ENCODE data around the gene DDX17. TPM values are rescaled to one million over a fixed set of nuclear protein-coding genes. Genes with fewer than 3 reads are reported as not detected.

Gene DDX17
- total RNA-seq, 2 experiments from 2014 or later, result 452 to 527 TPM

GRCh38 chr22:38455530-38456271, 50.4 kb downstream of the DDX17 start:
- no peak overlapping the region for H3K4me3 Mint-ChIP-seq
- DNase-seq (no peak), ATAC-seq (no peak)
- no peaks in the 10 kb centered on the region for H3K36me3 Mint-ChIP-seq
- peaks cover 70% of the 10 kb centered on the region for H3K27me3 Mint-ChIP-seq
- CTCF ChIA-PET, result no interaction called here
- peaks cover 4% of the 10 kb centered on the region for H3K4me1 Mint-ChIP-seq
- H3K9me3 Mint-ChIP-seq (ENCODE audit: low read depth), result no peaks in the 10 kb centered on the region
- no peak overlapping the region for H3K27ac Mint-ChIP-seq

- peak within 1 kb of the TSS; percentile 29 for H3K4me3 Mint-ChIP-seq
- no peaks in the 10 kb centered on the region for H3K36me3 Mint-ChIP-seq
- ATAC-seq, result no peak
- no peaks in the 10 kb centered on the region for H3K9me3 Mint-ChIP-seq (ENCODE audit: low read depth)
- peaks cover 70% of the 10 kb centered on the region for H3K27me3 Mint-ChIP-seq
- CTCF ChIA-PET, result no interaction called here
- DNase-seq, result no peak
- no peak within 1 kb of the TSS for H3K27ac Mint-ChIP-seq
- H3K4me1 Mint-ChIP-seq, result peaks cover 4% of the 10 kb centered on the region
Observed at GRCh38 chr22:38455076-38455529, 51.0 kb downstream of the DDX17 start, which contains the start of gene KCNJ4. Gene KCNJ4 (minus strand): TSS chr22:38455199. CDS start chr22:38428132, 27,067 bp downstream.

GRCh38 chr22:38454353-38455075, 51.6 kb downstream of the DDX17 start:
- DNase-seq (no peak), ATAC-seq (peak; percentile 27)
- CTCF ChIA-PET, result no interaction called here
- peaks cover 75% of the 10 kb centered on the region for H3K27me3 Mint-ChIP-seq
- H3K4me1 Mint-ChIP-seq, result peaks cover 4% of the 10 kb centered on the region
- no peaks in the 10 kb centered on the region for H3K36me3 Mint-ChIP-seq
- no peaks in the 10 kb centered on the region for H3K9me3 Mint-ChIP-seq (ENCODE audit: low read depth)
- peak overlapping the region; percentile 29 for H3K4me3 Mint-ChIP-seq
- no peak overlapping the region for H3K27ac Mint-ChIP-seq

GRCh38 chr22:38453996-38454352, 52.1 kb downstream of the DDX17 start:
- Mint-ChIP-seq H3K4me1 (peaks cover 4% of the 10 kb centered on the region), H3K4me3 (no peak overlapping the region), H3K9me3 (ENCODE audit: low read depth) (no peaks in the 10 kb centered on the region), H3K27ac (no peak overlapping the region), H3K36me3 (no peaks in the 10 kb centered on the region), H3K27me3 (peaks cover 70% of the 10 kb centered on the region)
- CTCF ChIA-PET, result interaction anchor here (0.8 kb wide), 1 partner anchor 402 kb away, joined by 3 read pairs; no protein-coding TSS in a partner anchor
- ATAC-seq (no peak), DNase-seq (no peak)

GRCh38 chr22:38453066-38453672, 52.9 kb downstream of the DDX17 start:
- no peak overlapping the region for H3K27ac Mint-ChIP-seq
- ATAC-seq (no peak), DNase-seq (no peak)
- H3K9me3 Mint-ChIP-seq (ENCODE audit: low read depth), result no peaks in the 10 kb centered on the region
- H3K27me3 Mint-ChIP-seq, result peaks cover 62% of the 10 kb centered on the region
- H3K4me3 Mint-ChIP-seq, result no peak overlapping the region
- H3K4me1 Mint-ChIP-seq, result peaks cover 4% of the 10 kb centered on the region
- no peaks in the 10 kb centered on the region for H3K36me3 Mint-ChIP-seq
- CTCF ChIA-PET, result interaction anchor here (0.8 kb wide), 1 partner anchor 401 kb away, joined by 3 read pairs; no protein-coding TSS in a partner anchor

GRCh38 chr22:38452373-38453065, 53.6 kb downstream of the DDX17 start:
- H3K4me3 Mint-ChIP-seq, result no peak overlapping the region
- peaks cover 56% of the 10 kb centered on the region for H3K27me3 Mint-ChIP-seq
- ATAC-seq, result no peak
- DNase-seq, result no peak
- no peak overlapping the region for H3K27ac Mint-ChIP-seq
- no peaks in the 10 kb centered on the region for H3K36me3 Mint-ChIP-seq
- CTCF ChIA-PET, result interaction anchor here (1.0 kb wide), 1 partner anchor 10 kb away, joined by 3 read pairs; no protein-coding TSS in a partner anchor
- H3K9me3 Mint-ChIP-seq (ENCODE audit: low read depth), result no peaks in the 10 kb centered on the region
- H3K4me1 Mint-ChIP-seq, result peaks cover 4% of the 10 kb centered on the region

- Mint-ChIP-seq H3K4me3 (no peak overlapping the region), H3K4me1 (peaks cover 4% of the 10 kb centered on the region), H3K27ac (no peak overlapping the region), H3K9me3 (ENCODE audit: low read depth) (no peaks in the 10 kb centered on the region), H3K36me3 (no peaks in the 10 kb centered on the region), H3K27me3 (peaks cover 49% of the 10 kb centered on the region)
- no peak for ATAC-seq
- DNase-seq, result no peak
- CTCF ChIA-PET, result interaction anchor here (1.0 kb wide), 1 partner anchor 11 kb away, joined by 3 read pairs; no protein-coding TSS in a partner anchor
Observed at GRCh38 chr22:38451864-38452263, 54.2 kb downstream of the DDX17 start.

- CTCF ChIA-PET, result interaction anchor here (1.0 kb wide), 1 partner anchor 11 kb away, joined by 3 read pairs; no protein-coding TSS in a partner anchor
Observed at GRCh38 chr22:38451404-38451803, 54.7 kb downstream of the DDX17 start.

GRCh38 chr22:38450234-38450797, 55.8 kb downstream of the DDX17 start:
- Mint-ChIP-seq H3K27ac (no peak overlapping the region), H3K27me3 (peaks cover 45% of the 10 kb centered on the region), H3K4me3 (no peak overlapping the region), H3K9me3 (ENCODE audit: low read depth) (no peaks in the 10 kb centered on the region), H3K36me3 (no peaks in the 10 kb centered on the region), H3K4me1 (peaks cover 4% of the 10 kb centered on the region)
- DNase-seq, result no peak
- CTCF ChIA-PET, result no interaction called here
- no peak for ATAC-seq

More at GRCh38 chr22:38451404-38451803, 54.7 kb downstream of the DDX17 start:
- Mint-ChIP-seq H3K4me3 (no peak overlapping the region), H3K27me3 (peaks cover 45% of the 10 kb centered on the region), H3K27ac (no peak overlapping the region), H3K36me3 (no peaks in the 10 kb centered on the region), H3K9me3 (ENCODE audit: low read depth) (no peaks in the 10 kb centered on the region), H3K4me1 (peaks cover 4% of the 10 kb centered on the region)
- ATAC-seq, result no peak
- DNase-seq, result no peak

- DNase-seq, result no peak
- Mint-ChIP-seq H3K4me1 (peaks cover 4% of the 10 kb centered on the region), H3K9me3 (ENCODE audit: low read depth) (no peaks in the 10 kb centered on the region), H3K4me3 (no peak overlapping the region), H3K27me3 (peaks cover 47% of the 10 kb centered on the region), H3K36me3 (no peaks in the 10 kb centered on the region), H3K27ac (no peak overlapping the region)
- ATAC-seq, result no peak
- CTCF ChIA-PET, result no interaction called here
Observed at GRCh38 chr22:38449776-38450175, 56.3 kb downstream of the DDX17 start.

GRCh38 chr22:38448945-38449745, 57.0 kb downstream of the DDX17 start:
- peaks cover 45% of the 10 kb centered on the region for H3K27me3 Mint-ChIP-seq
- CTCF ChIA-PET, result interaction anchor here (0.7 kb wide), 1 partner anchor 12 kb away, joined by 3 read pairs; no protein-coding TSS in a partner anchor
- H3K9me3 Mint-ChIP-seq (ENCODE audit: low read depth), result no peaks in the 10 kb centered on the region
- H3K27ac Mint-ChIP-seq, result no peak overlapping the region
- no peak overlapping the region for H3K4me3 Mint-ChIP-seq
- no peaks in the 10 kb centered on the region for H3K36me3 Mint-ChIP-seq
- DNase-seq (no peak), ATAC-seq (no peak)
- H3K4me1 Mint-ChIP-seq, result no peaks in the 10 kb centered on the region

- no peaks in the 10 kb centered on the region for H3K9me3 Mint-ChIP-seq (ENCODE audit: low read depth)
- no peak overlapping the region for H3K4me3 Mint-ChIP-seq
- no peak overlapping the region for H3K27ac Mint-ChIP-seq
- CTCF ChIA-PET, result no interaction called here
- ATAC-seq (no peak), DNase-seq (no peak)
- no peaks in the 10 kb centered on the region for H3K36me3 Mint-ChIP-seq
- peaks cover 39% of the 10 kb centered on the region for H3K27me3 Mint-ChIP-seq
- no peaks in the 10 kb centered on the region for H3K4me1 Mint-ChIP-seq
Observed at GRCh38 chr22:38446018-38446601, 60.0 kb downstream of the DDX17 start.

Data from activated CD8-positive, alpha-beta memory T cell treated with anti-CD3 and anti-CD28 coated beads, Interleukin-2, amount 10 ng/mL, durations not matched to agents 7 days and 5 days (primary cell).